ENCODE measurements around the gene PNPLA6. TPM values are rescaled to one million over a fixed set of nuclear protein-coding genes. Genes with fewer than 3 reads are reported as not detected.
A peak's percentile ranks its signal among the peaks of the same experiment; 100 is the strongest.

The PNPLA6 gene
- total RNA-seq, 1 donor from 2014 or later: 82.0 TPM

DNA sequence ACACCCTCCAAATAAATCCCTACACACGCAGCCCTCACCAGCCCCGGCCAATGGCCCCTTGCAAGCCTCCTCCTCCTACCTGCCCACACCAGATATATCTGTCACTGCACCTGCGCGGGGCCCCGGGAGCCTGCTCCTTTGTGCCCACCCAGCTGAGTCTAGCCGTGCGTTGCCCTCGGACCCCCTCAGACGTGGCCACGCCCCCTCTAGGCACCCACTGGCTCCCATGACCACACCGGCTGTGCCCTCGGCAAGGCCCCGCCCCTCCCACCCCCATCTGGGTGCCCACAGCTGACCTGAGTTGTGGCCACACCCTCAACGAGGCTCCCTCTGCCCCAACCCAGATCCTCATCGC, 6.3 kb upstream of the PNPLA6 start:
- Mint-ChIP-seq H3K36me3 (ENCODE audit: unreplicated experiment) (no peaks in the 10 kb centered on the region), H3K27ac (ENCODE audit: unreplicated experiment) (no peak overlapping the region), H3K27me3 (ENCODE audit: unreplicated experiment) (peaks cover 6% of the 10 kb centered on the region), H3K4me1 (ENCODE audit: low read depth, unreplicated experiment) (no peaks in the 10 kb centered on the region), H3K4me3 (ENCODE audit: unreplicated experiment) (no peak overlapping the region), H3K9me3 (ENCODE audit: unreplicated experiment) (peaks cover 2% of the 10 kb centered on the region)
- TF ChIP-seq CTCF (IDR thresholded peaks at IDR 0.05; ENCODE audit: partially characterized antibody, unreplicated experiment): no peak
- DNase-seq: no peak

DNA sequence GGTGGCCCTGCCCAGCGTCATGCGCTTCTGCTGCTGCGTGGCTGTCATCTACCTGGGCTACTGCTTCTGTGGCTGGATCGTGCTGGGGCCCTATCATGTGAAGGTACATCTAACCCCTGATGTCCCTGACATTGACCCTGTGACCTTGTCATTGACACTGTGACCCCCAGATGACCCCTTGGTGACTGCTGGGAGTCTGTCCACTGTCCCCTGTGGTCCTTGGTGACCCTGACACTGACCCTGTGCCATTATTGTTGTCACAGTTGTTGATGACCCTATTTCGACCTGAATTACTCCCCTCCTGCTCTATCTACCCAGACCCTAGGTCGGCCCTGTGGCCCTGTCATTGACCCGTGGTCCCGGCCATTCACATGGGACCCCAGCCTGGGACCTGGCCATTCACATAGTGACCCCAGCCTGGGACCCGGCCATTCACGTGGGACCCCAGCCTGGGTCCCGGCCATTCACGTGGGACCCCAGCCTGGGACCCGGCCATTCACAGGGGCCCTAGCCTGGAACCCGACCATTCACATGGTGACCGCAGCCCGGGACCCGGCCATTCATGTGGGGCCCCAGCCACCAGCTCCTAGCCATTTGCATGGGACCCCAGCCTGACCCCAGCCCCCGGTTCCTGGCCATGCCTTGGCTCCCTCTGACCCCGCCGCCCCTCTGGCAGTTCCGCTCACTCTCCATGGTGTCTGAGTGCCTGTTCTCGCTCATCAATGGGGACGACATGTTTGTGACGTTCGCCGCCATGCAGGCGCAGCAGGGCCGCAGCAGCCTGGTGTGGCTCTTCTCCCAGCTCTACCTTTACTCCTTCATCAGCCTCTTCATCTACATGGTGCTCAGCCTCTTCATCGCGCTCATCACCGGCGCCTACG, 5.7 kb upstream of the PNPLA6 start:
- H3K9me3 Mint-ChIP-seq (ENCODE audit: unreplicated experiment): peaks cover 4% of the 10 kb centered on the region
- H3K4me3 Mint-ChIP-seq (ENCODE audit: unreplicated experiment): no peak overlapping the region
- H3K27me3 Mint-ChIP-seq (ENCODE audit: unreplicated experiment): peaks cover 9% of the 10 kb centered on the region
- H3K36me3 Mint-ChIP-seq (ENCODE audit: unreplicated experiment): no peaks in the 10 kb centered on the region
- TF ChIP-seq CTCF (IDR thresholded peaks at IDR 0.05; ENCODE audit: partially characterized antibody, unreplicated experiment): no peak
- DNase-seq: no peak
- no peaks in the 10 kb centered on the region for H3K4me1 Mint-ChIP-seq (ENCODE audit: low read depth, unreplicated experiment)
- H3K27ac Mint-ChIP-seq (ENCODE audit: unreplicated experiment): no peak overlapping the region

- H3K4me1 Mint-ChIP-seq (ENCODE audit: low read depth, unreplicated experiment): no peaks in the 10 kb centered on the region
- DNase-seq: peak; percentile 52
- peak overlapping the region; percentile 79 for H3K4me3 Mint-ChIP-seq (ENCODE audit: unreplicated experiment)
- peaks cover 8% of the 10 kb centered on the region for H3K9me3 Mint-ChIP-seq (ENCODE audit: unreplicated experiment)
- TF ChIP-seq CTCF (IDR thresholded peaks at IDR 0.05; ENCODE audit: partially characterized antibody, unreplicated experiment): no peak
- H3K27ac Mint-ChIP-seq (ENCODE audit: unreplicated experiment): peak overlapping the region; percentile 87
- peaks cover 11% of the 10 kb centered on the region for H3K27me3 Mint-ChIP-seq (ENCODE audit: unreplicated experiment)
- H3K36me3 Mint-ChIP-seq (ENCODE audit: unreplicated experiment): no peaks in the 10 kb centered on the region
Observed at GRCh38 chr19:7533281-7533885, 2.1 kb upstream of the PNPLA6 start.

- no peak for TF ChIP-seq CTCF (IDR thresholded peaks at IDR 0.05; ENCODE audit: partially characterized antibody, unreplicated experiment)
- Mint-ChIP-seq H3K36me3 (ENCODE audit: unreplicated experiment) (no peaks in the 10 kb centered on the region), H3K27me3 (ENCODE audit: unreplicated experiment) (peaks cover 8% of the 10 kb centered on the region), H3K9me3 (ENCODE audit: unreplicated experiment) (peaks cover 8% of the 10 kb centered on the region), H3K4me3 (ENCODE audit: unreplicated experiment) (peak overlapping the region; percentile 98), H3K27ac (ENCODE audit: unreplicated experiment) (peak overlapping the region; percentile 91), H3K4me1 (ENCODE audit: low read depth, unreplicated experiment) (no peaks in the 10 kb centered on the region)
- peak; percentile 85 for DNase-seq
Observed at GRCh38 chr19:7533925-7534480, 1.5 kb upstream of the PNPLA6 start.
